Epithelial cell of esophagus (primary cell): ENCODE data around the gene CORO2B.

Experiments used
- DNase-seq: peaks from one replicate; pipeline ENCODE4 v3.0.0; 2010; ENCODE audit warnings: low read depth
- H3K4me3 ChIP-seq: 2 replicates; pipeline ENCODE4 v1.5.1; 2011; ENCODE audit warnings: mild to moderate bottlenecking, low read length, control low read depth
- TF ChIP-seq, protein P1 (sequence below): IDR thresholded peaks from 2 replicates; pipeline ENCODE4 v1.5.1; 2011; ENCODE audit warnings: low read depth, mild to moderate bottlenecking, low read length, control low read depth, inconsistent platforms; ENCODE audit not compliant: insufficient read depth; ENCODE audit errors: missing control alignments

CORO2B gene

DNA sequence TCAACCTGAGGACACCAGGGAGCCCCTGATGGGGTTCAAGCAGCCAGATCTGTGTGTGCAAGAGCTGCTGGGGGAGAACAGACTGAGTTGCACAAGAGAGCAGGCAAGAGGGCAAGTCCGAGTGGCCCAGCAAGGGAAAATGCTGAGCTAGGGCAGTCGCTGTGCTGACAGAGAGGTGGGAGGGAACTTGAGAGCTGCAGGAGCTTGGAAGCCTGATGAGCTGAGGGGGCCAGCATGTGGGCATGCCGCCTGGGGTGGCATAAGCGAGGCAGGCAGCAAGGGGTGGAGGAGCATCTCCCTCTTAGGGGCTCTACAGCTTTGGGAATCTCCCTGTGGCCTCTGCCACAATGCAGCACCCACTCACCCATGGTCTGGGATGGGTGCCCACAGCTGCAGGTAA is 4.7 kb upstream of the CORO2B start:
- DNase-seq = no peak
- TF ChIP-seq, protein P1, sequence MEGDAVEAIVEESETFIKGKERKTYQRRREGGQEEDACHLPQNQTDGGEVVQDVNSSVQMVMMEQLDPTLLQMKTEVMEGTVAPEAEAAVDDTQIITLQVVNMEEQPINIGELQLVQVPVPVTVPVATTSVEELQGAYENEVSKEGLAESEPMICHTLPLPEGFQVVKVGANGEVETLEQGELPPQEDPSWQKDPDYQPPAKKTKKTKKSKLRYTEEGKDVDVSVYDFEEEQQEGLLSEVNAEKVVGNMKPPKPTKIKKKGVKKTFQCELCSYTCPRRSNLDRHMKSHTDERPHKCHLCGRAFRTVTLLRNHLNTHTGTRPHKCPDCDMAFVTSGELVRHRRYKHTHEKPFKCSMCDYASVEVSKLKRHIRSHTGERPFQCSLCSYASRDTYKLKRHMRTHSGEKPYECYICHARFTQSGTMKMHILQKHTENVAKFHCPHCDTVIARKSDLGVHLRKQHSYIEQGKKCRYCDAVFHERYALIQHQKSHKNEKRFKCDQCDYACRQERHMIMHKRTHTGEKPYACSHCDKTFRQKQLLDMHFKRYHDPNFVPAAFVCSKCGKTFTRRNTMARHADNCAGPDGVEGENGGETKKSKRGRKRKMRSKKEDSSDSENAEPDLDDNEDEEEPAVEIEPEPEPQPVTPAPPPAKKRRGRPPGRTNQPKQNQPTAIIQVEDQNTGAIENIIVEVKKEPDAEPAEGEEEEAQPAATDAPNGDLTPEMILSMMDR = no peak
- H3K4me3 ChIP-seq = no peak overlapping the region

DNA sequence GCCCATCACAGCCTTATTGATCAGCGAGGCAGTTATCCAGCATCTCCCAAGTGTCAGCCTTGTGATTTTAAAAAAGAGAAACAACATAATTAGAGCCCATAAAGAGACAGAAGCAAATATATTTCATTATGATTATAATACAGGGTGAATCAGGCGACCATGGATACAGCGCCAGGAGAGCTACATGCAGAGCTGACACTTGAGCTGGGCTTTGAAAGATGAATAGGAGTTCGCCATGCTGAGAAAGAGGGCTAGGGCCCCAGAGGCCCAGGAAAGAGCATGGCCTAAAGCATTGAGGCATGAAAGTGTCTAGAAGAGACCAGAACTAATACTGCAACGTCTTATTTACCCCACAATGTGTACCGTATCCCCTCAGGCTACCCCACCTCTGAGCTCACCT is 4.2 kb upstream of the CORO2B start:
- no peak overlapping the region for H3K4me3 ChIP-seq
- DNase-seq = no peak
- TF ChIP-seq, protein P1 = no peak

DNA sequence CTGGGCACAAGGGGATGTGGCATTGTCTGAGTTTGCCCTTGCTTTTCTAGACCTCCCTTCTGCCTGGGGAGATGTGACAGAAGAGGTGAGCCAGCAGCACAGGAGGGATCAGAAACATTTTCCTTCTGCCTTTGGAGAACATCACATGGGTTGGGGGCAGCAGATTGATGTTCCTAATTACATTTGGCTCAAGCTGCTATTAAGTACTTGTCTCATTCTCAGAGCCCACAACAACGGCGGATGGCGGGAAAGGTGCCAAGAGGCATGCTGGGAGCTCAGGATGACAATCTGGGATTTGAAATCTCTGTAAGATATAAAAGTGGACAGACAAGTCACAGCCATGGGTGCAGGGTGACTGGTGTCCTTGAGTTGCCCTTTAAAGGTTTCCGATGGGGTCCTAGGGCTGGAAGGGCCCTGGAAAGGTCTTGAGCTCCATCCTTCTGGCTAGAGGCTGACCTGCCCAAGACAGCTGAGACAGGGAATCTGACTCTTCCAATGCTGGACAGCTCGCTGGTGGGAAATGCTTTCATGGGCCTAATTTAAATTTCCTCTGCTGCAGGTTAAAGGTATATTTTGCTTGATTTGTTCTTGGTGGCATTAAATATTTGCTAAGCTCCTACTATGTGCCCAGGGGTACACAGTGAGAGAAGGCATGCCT is 2.4 kb upstream of the CORO2B start:
- DNase-seq = no peak
- no peak overlapping the region for H3K4me3 ChIP-seq
- TF ChIP-seq, protein P1 = no peak

DNA sequence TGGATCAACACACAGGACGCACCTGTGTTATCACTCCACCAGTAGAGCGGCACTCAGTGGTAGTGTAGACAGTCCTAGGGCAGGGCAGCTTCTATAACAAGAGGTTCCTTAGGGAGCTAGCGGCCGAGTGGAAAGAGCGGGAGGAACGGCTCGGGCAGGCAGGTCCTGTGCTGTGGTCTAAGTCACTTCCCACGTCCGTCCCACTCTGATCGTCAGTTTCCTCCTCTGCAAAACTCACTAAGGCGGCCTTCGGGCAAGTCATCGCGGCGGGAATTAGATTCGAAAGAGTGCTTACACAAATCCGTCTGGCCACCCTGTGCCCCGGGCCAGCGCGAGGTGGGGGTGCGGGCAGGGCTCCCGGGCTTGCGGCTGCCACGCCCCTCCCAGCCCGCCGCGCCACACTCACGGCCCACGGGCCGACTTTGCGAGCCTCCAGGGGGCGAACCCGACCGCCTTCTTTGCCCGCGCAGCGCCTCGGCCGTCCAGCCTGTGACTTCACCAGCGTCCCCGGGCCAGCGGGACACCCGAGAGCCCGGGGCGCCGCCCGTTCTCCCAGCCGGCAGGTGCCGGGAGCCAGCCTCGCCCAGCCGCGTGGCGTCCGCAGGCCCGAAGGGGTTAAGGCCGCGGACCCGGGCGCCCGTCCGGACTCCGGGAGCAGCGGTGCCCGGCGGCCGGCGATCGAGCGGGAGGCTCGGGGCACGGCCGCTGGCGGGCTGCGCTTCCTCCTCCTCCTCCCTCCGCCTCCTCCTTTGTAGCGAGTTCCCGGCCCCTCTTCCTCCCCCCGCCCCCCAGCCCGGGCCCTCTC is 416 bp upstream of the CORO2B start:
- H3K4me3 ChIP-seq = peak overlapping the region; percentile 24
- DNase-seq = peak; percentile 36
- TF ChIP-seq, protein P1 = peak; percentile 3

DNA sequence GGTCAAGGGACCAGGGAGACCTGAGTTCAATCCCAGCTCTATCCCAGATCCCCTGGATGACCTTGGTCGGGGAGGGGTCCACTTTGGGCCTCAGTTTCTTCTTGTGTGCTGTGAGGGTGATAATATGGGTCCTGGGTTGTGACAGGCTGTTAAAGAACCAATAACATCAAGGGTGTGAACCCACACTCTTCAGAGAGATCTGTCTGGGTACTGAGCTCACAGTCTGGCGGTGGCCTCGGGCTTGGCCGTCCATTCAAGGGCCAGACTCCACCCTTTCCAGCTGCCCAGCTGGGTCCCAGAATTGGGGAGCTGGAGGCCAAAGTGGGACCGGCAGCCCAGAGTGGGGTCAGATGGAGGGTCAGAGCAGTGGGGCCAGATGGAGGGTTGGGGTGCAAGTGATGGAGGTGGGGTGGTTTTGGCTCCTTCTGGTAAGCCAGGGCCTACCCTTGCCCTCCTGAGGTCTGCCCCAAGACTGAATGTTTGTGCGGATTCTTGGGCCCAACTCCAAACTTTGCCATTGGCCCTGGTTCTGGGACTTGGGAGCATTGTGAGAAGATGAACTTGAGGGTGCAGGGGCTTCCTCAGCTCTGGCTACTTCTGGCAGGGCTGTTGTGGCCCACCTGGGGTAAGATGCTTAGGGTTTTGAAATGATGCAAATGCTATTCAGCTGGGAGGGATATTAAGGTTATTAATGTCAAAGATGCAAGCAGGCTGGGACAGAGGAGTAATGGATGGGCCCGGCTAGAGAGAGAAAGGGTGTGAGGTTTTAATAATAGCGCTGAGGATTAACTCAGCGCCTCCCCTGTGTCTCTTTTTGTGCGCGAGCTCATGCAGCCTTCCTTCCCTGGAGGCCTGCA is 1.5 kb downstream of the CORO2B start:
- H3K4me3 ChIP-seq = no peak overlapping the region
- DNase-seq = no peak
- TF ChIP-seq, protein P1 = no peak

DNA sequence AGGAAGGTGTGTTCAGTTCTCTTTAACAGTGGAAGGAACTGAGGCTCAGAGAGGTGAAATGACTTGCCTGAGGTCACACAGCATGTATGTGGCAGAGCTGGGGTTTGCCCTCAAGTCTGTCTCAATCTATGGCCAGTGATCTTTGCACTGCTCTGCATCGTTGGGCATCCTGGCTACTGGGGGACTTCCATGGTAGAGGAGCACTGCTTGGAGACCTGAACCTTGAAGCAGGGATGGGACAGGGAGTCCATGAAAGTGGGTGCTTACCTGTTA is 2.0 kb downstream of the CORO2B start:
- TF ChIP-seq, protein P1 = no peak
- no peak overlapping the region for H3K4me3 ChIP-seq
- no peak for DNase-seq
